Right lobe of liver (tissue), 6 donors: ENCODE results near the gene TBXA2R. TPM values are rescaled to one million over a fixed set of nuclear protein-coding genes. Genes with fewer than 3 reads are reported as not detected.
A peak's percentile ranks its signal among the peaks of the same experiment; 100 is the strongest.

Experiments used
- ATAC-seq, 4 donors: fragments of 200-7000 bp; cut with Tn5 transposase; one replicate each; pipeline ENCODE4 v1.9.1; 2020; ENCODE audit warnings: mild to moderate bottlenecking in 4 of 4, moderate library complexity in 4 of 4
- DNase-seq, 3 donors: peaks; one replicate each; pipeline ENCODE4 v3.0.0-alpha.2; 2020
- H3K27ac ChIP-seq, 3 donors: fragments of 200-600 bp; one replicate each; pipeline ENCODE4 v1.8.0; 2022
- H3K27me3 ChIP-seq, 2 donors: fragments of 200-600 bp; one replicate each; pipeline ENCODE4 v1.8.0; 2022
- H3K36me3 ChIP-seq, 4 donors: fragments of 200-600 bp; sonication (generic) in 1 of 4; one replicate each; pipeline versions ENCODE4 v1.5.1 to v1.8.0; 2017 to 2022; ENCODE audit warnings: control low read depth in 1 of 4
- H3K4me1 ChIP-seq, 4 donors: fragments of 200-600 bp; sonication (generic) in 1 of 4; one replicate each; pipeline versions ENCODE4 v1.5.1 to v1.8.0; 2017 to 2022; ENCODE audit warnings: control low read depth in 1 of 4
- H3K4me3 ChIP-seq, 3 donors: fragments of 200-600 bp; one replicate each; pipeline ENCODE4 v1.8.0; 2022
- H3K9me3 ChIP-seq, 4 donors: fragments of 200-600 bp; sonication (generic) in 1 of 4; one replicate each; pipeline versions ENCODE4 v1.5.1 to v1.8.0; 2017 to 2022; ENCODE audit warnings: control low read depth in 1 of 4
- CTCF ChIP-seq, 4 donors: fragments of 200-600 bp in 3 of 4; fragments of 450-650 bp in 1 of 4; IDR thresholded peaks; one replicate each; pipeline versions ENCODE4 v1.5.1 to v1.8.0; 2016 to 2022; ENCODE audit warnings: antibody characterized with exemption in 4 of 4, mild to moderate bottlenecking in 2 of 4
- POLR2A ChIP-seq: fragments of 450-650 bp; IDR thresholded peaks from one replicate; pipeline ENCODE4 v1.6.1; 2017; ENCODE audit warnings: antibody characterized with exemption, mild to moderate bottlenecking
- WGBS: methylation state at CpG from one replicate; pipeline ENCODE4 v1.1.6; 2018; ENCODE audit warnings: low coverage, low lambda C conversion rate; ENCODE audit not compliant: insufficient coverage; ENCODE audit errors: missing lambda C conversion rate; 5-methylcytosine and 5-hydroxymethylcytosine counted together
- intact Hi-C, 2 donors: fragments of 100-400 bp; cut with DNase I; formaldehyde crosslinking; loops; one replicate each; pipeline versions ENCODE4 v1.11.2 to v1.14.1; 2022
- total RNA-seq, 6 experiments: library from RNA; depleted of rRNA in 2 of 6; stranded (reverse); fragments of >200 nt in 2 of 6; fragmentation: NEBNext Ultra II Directional in 3 of 6; extraction: Animal tissue kit (Norgen Biotek cat#: 25700) in 3 of 6; gene quantifications; one replicate each; pipeline versions ENCODE4 v1.1.0 to v1.2.4, GENCODE V29; 2016 to 2023
- donor health status: DM: no; HTN: yes; CAD: no.
- donor health status: DM: no; HTN: no; CAD: no.
- donor health status: DM: no; HTN: no; CAD: no.
- donor health status: DM: no; HTN: yes; CAD: no.
- donor health status: DM: no; HTN: yes; CAD: no.

TBXA2R gene
- total RNA-seq, 6 experiments from 2014 or later: 2.8 to 10.4 (median 4.7) TPM

GRCh38 chr19:3556978-3557460 is 49.7 kb downstream of the TBXA2R start:
- peak; percentile 51 to 62 (median 58) for DNase-seq

GRCh38 chr19:3556423-3556977 is 50.2 kb downstream of the TBXA2R start:
- peak overlapping the region; percentile 79 to 96 (median 89) for H3K4me3 ChIP-seq
- TF ChIP-seq POLR2A: no peak
- no peak for TF ChIP-seq CTCF (IDR thresholded peaks at IDR 0.05)
- DNase-seq: no peak
- H3K27me3 ChIP-seq: no peaks in the 10 kb centered on the region
- H3K9me3 ChIP-seq: no peaks in the 10 kb centered on the region
- no peaks in the 10 kb centered on the region for H3K36me3 ChIP-seq
- H3K4me1 ChIP-seq: peaks cover 0 to 29% (median 8%) of the 10 kb centered on the region in 4 donors
- intact Hi-C loops: no loop called here
- no peak for ATAC-seq
- peak overlapping the region in 2 of 3 donors; percentile 54 to 71 for H3K27ac ChIP-seq
- WGBS: 27% methylated on average over 9 of the region's 9 CpGs

More at GRCh38 chr19:3556978-3557460, 49.7 kb downstream of the TBXA2R start:
- intact Hi-C loops: no loop called here
- TF ChIP-seq CTCF (IDR thresholded peaks at IDR 0.05) (peak in 1 of 4 donors; percentile 14), POLR2A (no peak)
- H3K4me1 ChIP-seq: peaks cover 0 to 29% (median 8%) of the 10 kb centered on the region in 4 donors
- peak overlapping the region; percentile 10 to 71 (median 54) for H3K27ac ChIP-seq
- no peaks in the 10 kb centered on the region for H3K36me3 ChIP-seq
- peak; percentile 1 to 17 (median 5) for ATAC-seq
- no peaks in the 10 kb centered on the region for H3K9me3 ChIP-seq
- H3K27me3 ChIP-seq: no peaks in the 10 kb centered on the region
- WGBS: 0% methylated on average over 4 of the region's 60 CpGs
- H3K4me3 ChIP-seq: peak overlapping the region; percentile 79 to 96 (median 89)

GRCh38 chr19:3555653-3556422 is 50.8 kb downstream of the TBXA2R start:
- no peaks in the 10 kb centered on the region for H3K9me3 ChIP-seq
- TF ChIP-seq POLR2A: no peak
- no peak for TF ChIP-seq CTCF (IDR thresholded peaks at IDR 0.05)
- no peaks in the 10 kb centered on the region for H3K27me3 ChIP-seq
- H3K4me3 ChIP-seq: peak overlapping the region in 2 of 3 donors; percentile 89 to 96
- DNase-seq: no peak
- ATAC-seq: no peak
- peaks cover 0 to 29% (median 8%) of the 10 kb centered on the region in 4 donors for H3K4me1 ChIP-seq
- no peak overlapping the region for H3K27ac ChIP-seq
- intact Hi-C loops: no loop called here
- H3K36me3 ChIP-seq: no peaks in the 10 kb centered on the region
- 43% methylated on average over 3 of the region's 15 CpGs for WGBS

GRCh38 chr19:3554254-3555083 is 52.2 kb downstream of the TBXA2R start:
- H3K4me1 ChIP-seq: peaks cover 0 to 29% (median 8%) of the 10 kb centered on the region in 4 donors

More at GRCh38 chr19:3554254-3555083, 52.2 kb downstream of the TBXA2R start:
- Histone ChIP-seq H3K36me3 (no peaks in the 10 kb centered on the region), H3K9me3 (no peaks in the 10 kb centered on the region), H3K27me3 (no peaks in the 10 kb centered on the region), H3K4me3 (no peak overlapping the region), H3K27ac (peak overlapping the region; percentile 29 to 67 (median 43))
- WGBS: 22% methylated on average over 13 of the region's 21 CpGs
- ATAC-seq (no peak), DNase-seq (no peak)
- intact Hi-C loops: no loop called here
- no peak for TF ChIP-seq POLR2A
- no peak for TF ChIP-seq CTCF (IDR thresholded peaks at IDR 0.05)
